ENCODE results near the gene GHR.

DNA sequence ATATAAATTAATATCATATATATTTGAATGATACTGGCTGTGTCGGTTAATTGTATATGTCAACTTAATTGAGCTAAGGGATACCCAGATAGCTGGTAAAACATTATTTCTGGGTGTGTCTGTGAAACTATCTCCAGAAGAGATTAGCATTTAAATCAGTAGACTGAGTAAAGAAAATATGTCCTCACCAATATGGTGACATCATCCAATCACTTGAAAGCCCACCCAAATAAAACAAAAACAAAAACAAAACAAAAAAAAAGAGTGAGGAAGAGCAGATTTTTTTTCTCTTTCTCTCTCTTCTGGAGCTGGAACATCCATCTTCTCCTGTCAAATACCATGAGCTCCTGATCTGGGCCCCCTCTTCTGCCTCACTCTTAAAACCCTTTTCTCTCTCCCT, 317.7 kb downstream of the GHR start:
- TF ChIP-seq POLR2AphosphoS5 (IDR thresholded peaks at IDR 0.05) (no peak), EP300 (IDR thresholded peaks at IDR 0.05) (no peak)
- TF ChIP-seq, protein P1, sequence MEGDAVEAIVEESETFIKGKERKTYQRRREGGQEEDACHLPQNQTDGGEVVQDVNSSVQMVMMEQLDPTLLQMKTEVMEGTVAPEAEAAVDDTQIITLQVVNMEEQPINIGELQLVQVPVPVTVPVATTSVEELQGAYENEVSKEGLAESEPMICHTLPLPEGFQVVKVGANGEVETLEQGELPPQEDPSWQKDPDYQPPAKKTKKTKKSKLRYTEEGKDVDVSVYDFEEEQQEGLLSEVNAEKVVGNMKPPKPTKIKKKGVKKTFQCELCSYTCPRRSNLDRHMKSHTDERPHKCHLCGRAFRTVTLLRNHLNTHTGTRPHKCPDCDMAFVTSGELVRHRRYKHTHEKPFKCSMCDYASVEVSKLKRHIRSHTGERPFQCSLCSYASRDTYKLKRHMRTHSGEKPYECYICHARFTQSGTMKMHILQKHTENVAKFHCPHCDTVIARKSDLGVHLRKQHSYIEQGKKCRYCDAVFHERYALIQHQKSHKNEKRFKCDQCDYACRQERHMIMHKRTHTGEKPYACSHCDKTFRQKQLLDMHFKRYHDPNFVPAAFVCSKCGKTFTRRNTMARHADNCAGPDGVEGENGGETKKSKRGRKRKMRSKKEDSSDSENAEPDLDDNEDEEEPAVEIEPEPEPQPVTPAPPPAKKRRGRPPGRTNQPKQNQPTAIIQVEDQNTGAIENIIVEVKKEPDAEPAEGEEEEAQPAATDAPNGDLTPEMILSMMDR (IDR thresholded peaks at IDR 0.05): no peak

Measured in suprapubic skin (tissue), 4 donors.